ENCODE data around the gene CDH13.

DNA sequence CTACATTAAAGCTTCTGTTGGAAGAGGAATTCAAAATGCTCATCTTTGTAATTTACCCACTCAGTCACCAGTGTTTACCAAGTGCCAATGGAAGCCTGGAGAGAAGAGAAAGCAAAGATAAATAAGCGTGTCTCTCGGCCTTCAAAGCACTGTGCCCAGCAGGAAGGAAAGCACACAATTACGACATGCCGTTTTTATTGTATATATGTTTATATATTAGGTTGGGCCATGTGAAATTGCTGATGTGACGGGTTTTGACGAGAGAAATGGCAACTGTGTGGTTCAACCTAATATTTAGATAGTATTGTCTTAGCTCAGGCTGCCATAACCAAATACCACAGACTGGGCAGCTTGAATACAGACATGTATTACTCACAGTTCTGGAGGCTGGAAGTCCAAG, 1101.7 kb downstream of the CDH13 start:
- TF ChIP-seq, protein P1, sequence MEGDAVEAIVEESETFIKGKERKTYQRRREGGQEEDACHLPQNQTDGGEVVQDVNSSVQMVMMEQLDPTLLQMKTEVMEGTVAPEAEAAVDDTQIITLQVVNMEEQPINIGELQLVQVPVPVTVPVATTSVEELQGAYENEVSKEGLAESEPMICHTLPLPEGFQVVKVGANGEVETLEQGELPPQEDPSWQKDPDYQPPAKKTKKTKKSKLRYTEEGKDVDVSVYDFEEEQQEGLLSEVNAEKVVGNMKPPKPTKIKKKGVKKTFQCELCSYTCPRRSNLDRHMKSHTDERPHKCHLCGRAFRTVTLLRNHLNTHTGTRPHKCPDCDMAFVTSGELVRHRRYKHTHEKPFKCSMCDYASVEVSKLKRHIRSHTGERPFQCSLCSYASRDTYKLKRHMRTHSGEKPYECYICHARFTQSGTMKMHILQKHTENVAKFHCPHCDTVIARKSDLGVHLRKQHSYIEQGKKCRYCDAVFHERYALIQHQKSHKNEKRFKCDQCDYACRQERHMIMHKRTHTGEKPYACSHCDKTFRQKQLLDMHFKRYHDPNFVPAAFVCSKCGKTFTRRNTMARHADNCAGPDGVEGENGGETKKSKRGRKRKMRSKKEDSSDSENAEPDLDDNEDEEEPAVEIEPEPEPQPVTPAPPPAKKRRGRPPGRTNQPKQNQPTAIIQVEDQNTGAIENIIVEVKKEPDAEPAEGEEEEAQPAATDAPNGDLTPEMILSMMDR (IDR thresholded peaks at IDR 0.05; ENCODE audit: insufficient read depth, low read length): no peak
- TF ChIP-seq, protein P2, sequence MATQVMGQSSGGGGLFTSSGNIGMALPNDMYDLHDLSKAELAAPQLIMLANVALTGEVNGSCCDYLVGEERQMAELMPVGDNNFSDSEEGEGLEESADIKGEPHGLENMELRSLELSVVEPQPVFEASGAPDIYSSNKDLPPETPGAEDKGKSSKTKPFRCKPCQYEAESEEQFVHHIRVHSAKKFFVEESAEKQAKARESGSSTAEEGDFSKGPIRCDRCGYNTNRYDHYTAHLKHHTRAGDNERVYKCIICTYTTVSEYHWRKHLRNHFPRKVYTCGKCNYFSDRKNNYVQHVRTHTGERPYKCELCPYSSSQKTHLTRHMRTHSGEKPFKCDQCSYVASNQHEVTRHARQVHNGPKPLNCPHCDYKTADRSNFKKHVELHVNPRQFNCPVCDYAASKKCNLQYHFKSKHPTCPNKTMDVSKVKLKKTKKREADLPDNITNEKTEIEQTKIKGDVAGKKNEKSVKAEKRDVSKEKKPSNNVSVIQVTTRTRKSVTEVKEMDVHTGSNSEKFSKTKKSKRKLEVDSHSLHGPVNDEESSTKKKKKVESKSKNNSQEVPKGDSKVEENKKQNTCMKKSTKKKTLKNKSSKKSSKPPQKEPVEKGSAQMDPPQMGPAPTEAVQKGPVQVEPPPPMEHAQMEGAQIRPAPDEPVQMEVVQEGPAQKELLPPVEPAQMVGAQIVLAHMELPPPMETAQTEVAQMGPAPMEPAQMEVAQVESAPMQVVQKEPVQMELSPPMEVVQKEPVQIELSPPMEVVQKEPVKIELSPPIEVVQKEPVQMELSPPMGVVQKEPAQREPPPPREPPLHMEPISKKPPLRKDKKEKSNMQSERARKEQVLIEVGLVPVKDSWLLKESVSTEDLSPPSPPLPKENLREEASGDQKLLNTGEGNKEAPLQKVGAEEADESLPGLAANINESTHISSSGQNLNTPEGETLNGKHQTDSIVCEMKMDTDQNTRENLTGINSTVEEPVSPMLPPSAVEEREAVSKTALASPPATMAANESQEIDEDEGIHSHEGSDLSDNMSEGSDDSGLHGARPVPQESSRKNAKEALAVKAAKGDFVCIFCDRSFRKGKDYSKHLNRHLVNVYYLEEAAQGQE (IDR thresholded peaks at IDR 0.05; ENCODE audit: insufficient replicate concordance, low read depth): no peak
- no peak for TF ChIP-seq GABPA (IDR thresholded peaks at IDR 0.05; ENCODE audit: low read depth)
- TF ChIP-seq POLR2AphosphoS5 (IDR thresholded peaks at IDR 0.05; ENCODE audit: low read depth): no peak
- no peak for TF ChIP-seq SPI1 (IDR thresholded peaks at IDR 0.05; ENCODE audit: borderline replicate concordance, low read depth)
